ENCODE measurements around the gene SNX25. TPM values are rescaled to one million over a fixed set of nuclear protein-coding genes. Genes with fewer than 3 reads are reported as not detected.
"Not testable (repeated sequence)": the region's sequence is repeated elsewhere in the genome, so short reads cannot be mapped to it uniquely, and the experiment has no call there.

The SNX25 gene
- polyA plus RNA-seq, 1 donor, result 7.7 TPM

DNA sequence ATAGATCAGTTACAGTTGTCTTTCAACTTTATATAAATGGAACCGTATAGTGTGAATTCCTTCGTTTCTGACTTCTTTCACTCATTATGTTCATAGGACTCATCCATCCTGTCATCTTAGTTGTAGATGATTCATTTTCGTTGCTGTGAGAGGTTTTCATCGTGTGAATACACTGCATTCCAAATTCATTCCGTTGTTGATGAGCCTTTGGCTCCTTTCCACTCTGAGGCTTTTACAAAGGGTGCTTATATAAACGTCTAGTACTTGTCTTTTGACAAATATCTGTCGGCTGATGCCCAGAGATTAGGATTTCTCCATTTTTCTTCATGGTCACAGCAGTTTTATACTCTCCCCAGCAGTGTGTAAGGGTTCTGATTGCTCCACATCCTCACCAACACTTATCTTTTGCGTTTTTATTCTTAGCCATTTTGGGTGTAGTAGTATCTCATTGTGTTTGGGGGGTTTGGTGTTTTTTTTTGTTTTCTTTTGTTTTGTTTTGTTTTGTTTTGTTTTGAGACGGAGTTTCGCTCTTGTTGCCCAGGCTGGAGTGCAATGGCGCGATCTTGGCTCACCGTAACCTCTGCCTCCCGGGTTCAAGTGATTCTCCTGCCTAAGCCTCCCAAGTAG lies 137.7 kb downstream of the SNX25 start:
- no peak for DNase-seq

DNA sequence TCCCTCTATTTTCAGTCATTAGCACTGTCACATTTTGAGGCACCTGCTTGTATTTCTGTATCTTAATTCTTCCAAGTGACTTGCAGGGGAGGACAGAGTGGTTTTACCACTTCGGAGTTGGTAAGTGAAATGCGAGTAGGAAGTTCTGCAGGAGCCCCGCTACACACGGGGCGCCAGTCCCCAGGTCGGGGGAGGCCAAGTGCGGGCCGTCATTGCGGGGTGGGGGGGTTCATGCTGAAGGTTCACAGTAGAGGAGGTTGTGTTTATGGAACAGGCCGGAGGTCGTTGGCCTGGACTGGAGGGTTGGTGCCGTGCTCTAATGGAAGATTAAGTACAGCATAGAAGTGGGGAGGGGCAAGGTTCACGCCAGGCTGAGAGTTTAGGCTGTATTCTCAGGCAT lies 142.3 kb downstream of the SNX25 start:
- DNase-seq, result no peak

DNA sequence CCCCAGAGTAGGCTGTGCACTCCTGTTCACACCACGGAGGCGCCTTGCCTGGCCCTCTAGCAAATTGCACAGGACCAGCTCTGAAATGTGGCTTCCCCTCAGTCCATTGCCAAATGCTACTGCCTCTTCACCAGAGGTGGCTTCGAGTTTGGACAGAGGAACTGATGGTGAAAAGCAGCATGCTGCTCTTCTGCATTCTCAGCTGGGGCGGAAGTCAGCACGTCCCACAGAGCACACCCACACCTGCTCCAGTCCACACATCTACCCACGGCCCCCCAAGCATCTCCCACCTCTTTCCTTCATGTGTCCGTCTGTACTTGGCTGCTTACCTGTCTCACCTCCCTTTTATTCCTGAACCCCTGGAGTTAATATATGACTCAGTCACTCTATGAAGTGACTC lies 142.8 kb downstream of the SNX25 start:
- no peak for DNase-seq

- no peak for DNase-seq
Observed at GRCh38 chr4:185352741-185353140, 143.3 kb downstream of the SNX25 start.

DNA sequence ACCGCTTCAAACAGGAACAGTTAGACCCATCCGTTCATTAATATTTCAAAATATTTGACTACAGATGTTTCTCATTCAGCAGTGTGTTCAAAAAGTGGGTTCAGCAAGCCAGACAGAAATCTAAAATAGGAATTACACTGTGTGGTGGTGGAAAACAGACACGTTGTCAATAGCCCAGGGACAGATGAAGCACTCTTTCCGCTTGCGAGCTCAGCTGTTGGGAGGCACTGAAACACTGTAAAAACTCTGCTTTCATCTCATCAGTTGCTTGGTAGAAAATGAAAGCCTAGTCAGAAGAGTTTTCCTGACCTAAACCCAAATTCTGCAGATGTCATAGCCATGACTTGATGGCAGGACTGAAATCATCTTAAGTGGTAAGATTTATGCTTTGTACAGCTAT lies 147.8 kb downstream of the SNX25 start:
- DNase-seq, result peak; percentile 70

GRCh38 chr4:185357733-185358440 lies 148.5 kb downstream of the SNX25 start:
- no peak for DNase-seq

- no peak for DNase-seq
Observed at GRCh38 chr4:185358514-185358913, 149.1 kb downstream of the SNX25 start.

DNA sequence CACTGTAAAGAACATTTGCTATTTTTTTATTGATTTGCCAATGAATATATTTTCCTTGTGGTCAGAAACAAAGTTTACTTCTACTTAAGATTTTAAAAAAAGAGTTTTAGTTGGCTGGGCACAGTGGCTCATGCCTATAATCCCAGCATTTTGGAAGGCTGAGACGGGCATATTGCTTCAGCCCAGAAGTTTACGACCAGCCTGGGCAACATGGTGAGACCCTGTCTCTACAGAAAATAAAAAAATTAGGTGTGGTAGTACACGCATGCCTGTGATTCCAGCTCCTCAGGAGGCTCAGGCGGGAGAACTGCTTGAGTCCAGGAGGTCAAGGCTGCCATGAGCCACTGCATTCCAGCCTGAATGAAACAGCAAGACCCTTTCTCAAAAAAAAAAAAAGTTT lies 149.6 kb downstream of the SNX25 start:
- no peak for DNase-seq

- no peak for DNase-seq
Observed at GRCh38 chr4:185359767-185360446, 150.5 kb downstream of the SNX25 start.

DNA sequence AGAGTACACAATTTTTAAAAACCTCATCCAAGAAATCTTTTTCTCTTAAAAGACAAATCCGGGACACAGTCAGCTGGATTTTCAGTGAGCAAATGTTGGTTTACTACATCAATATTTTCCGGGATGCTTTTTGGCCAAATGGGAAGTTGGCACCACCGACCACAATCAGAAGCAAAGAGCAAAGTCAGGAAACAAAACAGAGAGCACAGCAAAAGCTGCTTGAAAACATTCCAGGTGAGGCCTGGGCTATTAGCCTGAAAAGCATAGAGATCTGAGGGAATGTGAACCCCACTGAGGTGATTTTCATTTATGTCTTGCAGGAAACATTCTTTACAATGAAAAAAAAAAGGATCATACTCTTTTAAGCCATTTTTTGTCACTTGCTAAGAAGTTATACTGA lies 152.5 kb downstream of the SNX25 start:
- no peak for DNase-seq

DNA sequence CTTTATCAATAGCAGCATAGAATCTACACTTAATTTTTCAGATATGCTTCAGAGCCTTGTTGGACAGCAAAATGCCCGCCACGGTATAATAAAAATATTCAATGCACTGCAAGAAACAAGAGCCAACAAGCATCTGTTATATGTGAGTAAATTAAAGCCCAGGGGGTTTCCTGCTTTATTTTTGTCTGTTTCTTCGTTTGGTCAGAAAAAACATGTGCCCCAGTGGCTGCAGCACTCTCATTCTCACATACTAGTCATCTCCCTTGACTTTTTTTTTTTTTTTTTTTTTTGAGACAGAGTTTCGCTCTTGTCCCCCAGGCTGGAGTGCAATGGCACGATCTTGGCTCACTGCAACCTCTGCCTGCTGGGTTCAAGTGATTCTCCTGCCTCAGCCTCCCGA lies 153.2 kb downstream of the SNX25 start:
- DNase-seq, result not testable (repeated sequence)

DNA sequence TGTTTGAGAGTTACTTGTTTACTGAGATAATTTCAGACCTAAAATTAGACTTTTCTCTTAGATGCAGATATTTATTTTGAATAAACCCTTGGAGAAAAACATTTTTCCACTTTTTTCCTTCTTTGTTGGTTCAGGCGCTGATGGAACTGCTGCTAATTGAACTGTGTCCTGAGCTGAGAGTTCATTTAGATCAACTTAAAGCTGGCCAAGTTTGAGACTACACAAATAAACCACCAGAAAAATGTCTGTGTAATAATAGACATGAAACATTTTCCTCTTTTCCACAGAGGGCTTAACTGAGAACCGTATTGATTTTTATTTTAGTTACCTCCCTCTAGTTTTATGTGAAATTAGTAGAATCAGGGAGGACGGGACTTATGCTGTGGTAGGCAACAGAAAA lies 153.9 kb downstream of the SNX25 start:
- no peak for DNase-seq

DNA sequence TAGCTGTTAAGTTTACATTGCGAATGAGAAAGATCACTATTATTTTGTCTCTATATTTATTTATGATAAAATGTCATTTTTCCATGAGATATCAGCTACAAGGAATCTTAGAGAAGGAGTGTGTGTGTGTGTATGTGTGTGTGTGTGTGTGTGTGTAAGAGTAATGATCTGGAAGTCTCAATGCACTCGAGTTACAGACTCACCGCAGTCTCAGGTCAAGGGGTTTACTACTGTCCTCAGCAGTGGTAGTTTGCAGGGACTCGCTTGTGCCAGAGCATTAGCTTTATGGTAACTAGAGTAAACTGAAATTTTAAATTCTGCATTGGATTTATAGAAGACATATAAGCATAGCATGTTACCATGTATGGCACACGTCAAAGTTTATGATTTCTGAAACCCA lies 155.5 kb downstream of the SNX25 start:
- no peak for DNase-seq

GRCh38 chr4:185369731-185370130 lies 160.3 kb downstream of the SNX25 start:
- DNase-seq, result no peak

- no peak for DNase-seq
Observed at GRCh38 chr4:185370268-185370949, 161.0 kb downstream of the SNX25 start.

DNA sequence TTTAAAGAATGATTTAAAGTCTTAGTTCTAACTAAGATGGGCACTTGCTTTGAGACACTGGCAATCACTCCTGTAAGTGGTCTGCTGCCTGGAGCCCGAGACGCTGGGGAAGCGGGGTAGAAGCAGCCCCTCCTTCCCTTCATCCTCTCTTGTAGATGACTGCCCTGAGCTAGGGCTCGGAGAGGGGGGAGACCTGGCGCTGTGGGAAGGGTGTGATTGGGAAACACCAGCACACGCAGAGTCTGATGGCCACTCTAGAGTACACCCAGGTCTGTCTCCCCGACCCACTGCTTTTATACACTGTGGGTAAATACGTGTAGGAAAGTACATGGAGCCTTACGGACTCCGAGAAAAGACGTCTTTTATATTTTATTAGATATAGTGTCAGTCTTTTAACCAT lies 162.3 kb downstream of the SNX25 start:
- DNase-seq, result no peak

DNA sequence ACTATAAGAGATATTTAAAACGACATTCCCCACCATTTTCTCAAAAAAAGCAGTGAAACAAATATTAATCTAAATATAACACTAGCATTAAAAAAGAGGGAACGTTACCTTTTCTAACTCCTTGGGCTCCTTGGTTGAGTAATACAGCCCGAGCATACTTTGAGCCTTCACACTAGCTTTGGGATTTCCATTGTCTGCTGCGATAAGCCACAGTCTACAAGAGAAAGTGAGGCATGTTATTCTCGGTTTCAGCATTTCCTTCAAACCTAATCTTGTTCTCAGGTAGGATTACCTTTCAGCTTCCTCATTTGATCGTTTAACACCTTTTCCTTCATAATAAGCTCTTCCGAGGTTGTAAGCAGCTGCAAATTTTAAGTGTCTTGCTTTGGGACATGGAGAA lies 164.6 kb downstream of the SNX25 start:
- no peak for DNase-seq

- DNase-seq, result no peak
Observed at GRCh38 chr4:185374573-185374972, 165.2 kb downstream of the SNX25 start.

GRCh38 chr4:185378264-185378663 lies 168.9 kb downstream of the SNX25 start:
- no peak for DNase-seq

GRCh38 chr4:185379326-185380295 lies 170.2 kb downstream of the SNX25 start:
- no peak for DNase-seq

- DNase-seq, result no peak
Observed at GRCh38 chr4:185380320-185380719, 170.9 kb downstream of the SNX25 start.

Measured in hindlimb muscle (tissue), 1 donor.